Fibroblast of pulmonary artery (primary cell): ENCODE data around the gene MKX.

Experiments used
- DNase-seq: peaks from one replicate; pipeline ENCODE4 v3.0.0-alpha.2; 2010; ENCODE audit warnings: low read depth
- H3K4me3 ChIP-seq: replicated peaks from 2 replicates; pipeline ENCODE4 v1.5.1; 2011; ENCODE audit warnings: low read depth, mild to moderate bottlenecking, control low read depth, low read length, moderate library complexity
- CTCF ChIP-seq: IDR thresholded peaks from 2 replicates; pipeline ENCODE4 v1.5.1; 2011; ENCODE audit warnings: mild to moderate bottlenecking, control low read depth, low read length, inconsistent platforms; ENCODE audit errors: missing control alignments

Gene MKX

DNA sequence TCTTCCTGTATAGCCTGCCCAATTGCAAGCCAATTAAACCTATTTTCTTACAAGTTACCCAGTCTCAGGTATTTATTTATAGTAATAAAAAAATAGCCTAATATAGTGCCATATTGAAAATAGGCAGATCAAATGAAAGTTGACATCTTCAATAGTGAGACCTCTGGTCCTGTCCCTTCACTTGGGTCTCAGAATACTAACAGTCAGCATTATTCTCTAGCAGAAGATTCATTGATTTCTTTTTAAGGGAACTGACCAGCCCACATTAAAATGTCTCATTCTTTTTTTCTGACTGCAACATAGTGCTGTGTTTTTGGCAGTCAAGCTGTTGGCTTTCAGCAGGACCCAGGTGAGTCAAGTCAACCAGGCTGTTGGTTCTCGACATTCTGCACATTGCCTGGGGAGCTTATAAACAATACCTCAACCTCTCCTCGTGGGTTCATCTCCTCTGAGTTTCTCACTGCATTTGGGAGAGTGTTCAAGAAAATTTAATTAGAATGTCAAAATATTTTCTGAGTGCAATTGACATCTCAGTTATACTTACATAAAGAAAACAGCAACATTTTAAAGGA, 109.8 kb downstream of the MKX start:
- no peak overlapping the region for H3K4me3 ChIP-seq
- TF ChIP-seq CTCF, result no peak
- DNase-seq, result no peak

- no peak for DNase-seq
- TF ChIP-seq CTCF, result no peak
Observed at GRCh38 chr10:27635290-27635689, 110.3 kb downstream of the MKX start.

GRCh38 chr10:27628621-27629020, 117.0 kb downstream of the MKX start:
- no peak for TF ChIP-seq CTCF
- H3K4me3 ChIP-seq, result no peak overlapping the region
- no peak for DNase-seq

More at GRCh38 chr10:27635290-27635689, 110.3 kb downstream of the MKX start:
- no peak overlapping the region for H3K4me3 ChIP-seq

- TF ChIP-seq CTCF, result no peak
- DNase-seq, result no peak
- H3K4me3 ChIP-seq, result no peak overlapping the region
Observed at GRCh38 chr10:27626890-27627289, 118.7 kb downstream of the MKX start.

DNA sequence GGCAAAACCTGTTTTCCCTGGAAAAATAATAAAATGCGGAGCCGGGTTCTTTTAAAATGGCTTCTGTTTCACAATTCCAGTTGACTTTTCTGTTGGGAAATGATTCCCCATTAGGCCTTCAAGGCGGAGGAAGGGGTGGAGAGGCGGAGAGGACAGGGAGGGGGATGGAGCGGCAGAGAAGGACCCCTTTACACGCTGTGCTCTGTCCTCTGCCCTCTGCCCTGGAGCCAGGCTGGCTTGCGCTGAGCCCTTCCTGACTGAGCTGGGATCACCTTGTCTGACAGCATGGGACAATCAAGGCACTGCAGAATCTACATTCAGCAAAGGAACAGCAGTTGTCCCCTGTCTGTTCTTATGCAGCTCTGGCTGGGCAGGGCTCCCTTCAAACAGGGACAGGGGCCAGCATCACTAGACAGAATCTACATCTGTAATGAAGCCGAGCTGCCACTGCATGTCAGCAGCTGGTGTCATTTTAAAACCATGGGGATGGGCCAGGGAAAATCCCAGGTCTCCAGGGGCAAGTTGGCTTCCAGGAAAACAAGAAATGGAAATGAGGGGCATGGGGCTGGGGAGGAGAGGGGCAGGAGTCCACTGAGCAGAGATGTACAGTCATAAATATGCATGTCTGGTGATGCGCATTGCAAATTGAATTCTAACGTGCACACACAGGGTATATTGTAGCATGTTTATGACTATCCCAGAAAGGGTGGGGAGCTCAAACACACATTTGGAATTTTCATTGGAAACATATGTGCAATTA, 120.0 kb downstream of the MKX start:
- H3K4me3 ChIP-seq, result no peak overlapping the region
- TF ChIP-seq CTCF, result no peak
- no peak for DNase-seq

- no peak overlapping the region for H3K4me3 ChIP-seq
- no peak for DNase-seq
- TF ChIP-seq CTCF, result no peak
Observed at GRCh38 chr10:27624941-27625340, 120.7 kb downstream of the MKX start.
